HL-60 (cell line): ENCODE data around the gene EXOC7.

Experiments used
- POLR2AphosphoS5 ChIP-seq: IDR thresholded peaks from 2 replicates; pipeline ENCODE4 v1.6.1; 2012; ENCODE audit warnings: low read depth
- TF ChIP-seq, protein P1 (sequence below): IDR thresholded peaks from one replicate; pipeline ENCODE4 v1.5.1; 2011; ENCODE audit warnings: low read length, control low read depth, inconsistent platforms; ENCODE audit not compliant: insufficient read depth
- TF ChIP-seq, protein P2 (sequence below): IDR thresholded peaks from 2 replicates; pipeline ENCODE4 v1.6.1; 2012; ENCODE audit warnings: low read depth; ENCODE audit not compliant: insufficient replicate concordance

DNA sequence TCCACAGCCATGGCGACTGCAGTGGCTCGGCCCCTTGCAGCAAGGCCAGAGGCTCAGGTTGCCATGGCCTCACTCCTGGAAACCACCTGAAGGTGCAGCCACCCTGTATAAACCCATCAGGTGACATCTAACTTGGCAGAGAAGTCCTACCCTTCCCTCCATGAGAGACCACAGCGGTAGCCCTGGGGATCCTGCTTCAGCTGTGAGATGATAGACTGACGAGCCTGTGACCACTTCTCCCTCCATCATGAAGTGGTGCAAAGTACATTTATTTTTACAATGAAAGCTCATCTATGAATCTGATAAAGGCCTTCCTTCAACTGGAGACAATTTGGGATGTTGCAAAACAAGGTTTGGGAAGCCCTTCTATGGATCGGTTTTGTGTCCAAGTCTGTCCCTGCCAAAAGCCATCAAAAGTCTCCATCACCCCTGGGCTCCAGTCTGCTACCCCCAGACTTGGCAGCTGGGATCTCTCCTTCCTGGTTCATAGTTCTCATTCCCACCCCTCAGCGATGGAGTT, 22.8 kb downstream of the EXOC7 start:
- TF ChIP-seq, protein P1, sequence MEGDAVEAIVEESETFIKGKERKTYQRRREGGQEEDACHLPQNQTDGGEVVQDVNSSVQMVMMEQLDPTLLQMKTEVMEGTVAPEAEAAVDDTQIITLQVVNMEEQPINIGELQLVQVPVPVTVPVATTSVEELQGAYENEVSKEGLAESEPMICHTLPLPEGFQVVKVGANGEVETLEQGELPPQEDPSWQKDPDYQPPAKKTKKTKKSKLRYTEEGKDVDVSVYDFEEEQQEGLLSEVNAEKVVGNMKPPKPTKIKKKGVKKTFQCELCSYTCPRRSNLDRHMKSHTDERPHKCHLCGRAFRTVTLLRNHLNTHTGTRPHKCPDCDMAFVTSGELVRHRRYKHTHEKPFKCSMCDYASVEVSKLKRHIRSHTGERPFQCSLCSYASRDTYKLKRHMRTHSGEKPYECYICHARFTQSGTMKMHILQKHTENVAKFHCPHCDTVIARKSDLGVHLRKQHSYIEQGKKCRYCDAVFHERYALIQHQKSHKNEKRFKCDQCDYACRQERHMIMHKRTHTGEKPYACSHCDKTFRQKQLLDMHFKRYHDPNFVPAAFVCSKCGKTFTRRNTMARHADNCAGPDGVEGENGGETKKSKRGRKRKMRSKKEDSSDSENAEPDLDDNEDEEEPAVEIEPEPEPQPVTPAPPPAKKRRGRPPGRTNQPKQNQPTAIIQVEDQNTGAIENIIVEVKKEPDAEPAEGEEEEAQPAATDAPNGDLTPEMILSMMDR = no peak
- no peak for TF ChIP-seq POLR2AphosphoS5
- TF ChIP-seq, protein P2, sequence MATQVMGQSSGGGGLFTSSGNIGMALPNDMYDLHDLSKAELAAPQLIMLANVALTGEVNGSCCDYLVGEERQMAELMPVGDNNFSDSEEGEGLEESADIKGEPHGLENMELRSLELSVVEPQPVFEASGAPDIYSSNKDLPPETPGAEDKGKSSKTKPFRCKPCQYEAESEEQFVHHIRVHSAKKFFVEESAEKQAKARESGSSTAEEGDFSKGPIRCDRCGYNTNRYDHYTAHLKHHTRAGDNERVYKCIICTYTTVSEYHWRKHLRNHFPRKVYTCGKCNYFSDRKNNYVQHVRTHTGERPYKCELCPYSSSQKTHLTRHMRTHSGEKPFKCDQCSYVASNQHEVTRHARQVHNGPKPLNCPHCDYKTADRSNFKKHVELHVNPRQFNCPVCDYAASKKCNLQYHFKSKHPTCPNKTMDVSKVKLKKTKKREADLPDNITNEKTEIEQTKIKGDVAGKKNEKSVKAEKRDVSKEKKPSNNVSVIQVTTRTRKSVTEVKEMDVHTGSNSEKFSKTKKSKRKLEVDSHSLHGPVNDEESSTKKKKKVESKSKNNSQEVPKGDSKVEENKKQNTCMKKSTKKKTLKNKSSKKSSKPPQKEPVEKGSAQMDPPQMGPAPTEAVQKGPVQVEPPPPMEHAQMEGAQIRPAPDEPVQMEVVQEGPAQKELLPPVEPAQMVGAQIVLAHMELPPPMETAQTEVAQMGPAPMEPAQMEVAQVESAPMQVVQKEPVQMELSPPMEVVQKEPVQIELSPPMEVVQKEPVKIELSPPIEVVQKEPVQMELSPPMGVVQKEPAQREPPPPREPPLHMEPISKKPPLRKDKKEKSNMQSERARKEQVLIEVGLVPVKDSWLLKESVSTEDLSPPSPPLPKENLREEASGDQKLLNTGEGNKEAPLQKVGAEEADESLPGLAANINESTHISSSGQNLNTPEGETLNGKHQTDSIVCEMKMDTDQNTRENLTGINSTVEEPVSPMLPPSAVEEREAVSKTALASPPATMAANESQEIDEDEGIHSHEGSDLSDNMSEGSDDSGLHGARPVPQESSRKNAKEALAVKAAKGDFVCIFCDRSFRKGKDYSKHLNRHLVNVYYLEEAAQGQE = no peak
